HS-27A (cell line): ENCODE results near the gene PRR5L.

Experiments
- DNase-seq: peaks from one replicate; pipeline ENCODE4 v3.0.0-alpha.2; 2012; ENCODE audit warnings: low read depth, missing footprints

Gene PRR5L

GRCh38 chr11:36376888-36377758 is 81.0 kb downstream of the PRR5L start:
- DNase-seq, result peak; percentile 43

GRCh38 chr11:36377759-36378564 is 81.9 kb downstream of the PRR5L start:
- DNase-seq, result no peak

- no peak for DNase-seq
Observed at GRCh38 chr11:36379653-36380052, 83.6 kb downstream of the PRR5L start.

- no peak for DNase-seq
Observed at GRCh38 chr11:36380296-36381014, 84.4 kb downstream of the PRR5L start.

- no peak for DNase-seq
Observed at GRCh38 chr11:36381015-36381360, 84.9 kb downstream of the PRR5L start.

- no peak for DNase-seq
Observed at GRCh38 chr11:36383195-36383594, 87.1 kb downstream of the PRR5L start.

GRCh38 chr11:36385121-36385970 is 89.3 kb downstream of the PRR5L start:
- no peak for DNase-seq

GRCh38 chr11:36386411-36386810 is 90.3 kb downstream of the PRR5L start:
- DNase-seq, result no peak

GRCh38 chr11:36388071-36388470 is 92.0 kb downstream of the PRR5L start:
- no peak for DNase-seq

GRCh38 chr11:36388951-36389350 is 92.9 kb downstream of the PRR5L start:
- DNase-seq, result no peak

- no peak for DNase-seq
Observed at GRCh38 chr11:36389811-36390210, 93.7 kb downstream of the PRR5L start.

- no peak for DNase-seq
Observed at GRCh38 chr11:36390963-36391471, 94.9 kb downstream of the PRR5L start.

GRCh38 chr11:36392196-36392595 is 96.1 kb downstream of the PRR5L start:
- DNase-seq, result no peak

- no peak for DNase-seq
Observed at GRCh38 chr11:36394056-36394455, 98.0 kb downstream of the PRR5L start.

GRCh38 chr11:36394926-36395325 is 98.8 kb downstream of the PRR5L start:
- DNase-seq, result no peak

- DNase-seq, result no peak
Observed at GRCh38 chr11:36395978-36396736, 100.1 kb downstream of the PRR5L start.

GRCh38 chr11:36398231-36398953 is 102.3 kb downstream of the PRR5L start:
- no peak for DNase-seq

GRCh38 chr11:36399236-36399635 is 103.1 kb downstream of the PRR5L start:
- no peak for DNase-seq

- DNase-seq, result no peak
Observed at GRCh38 chr11:36399745-36400144, 103.7 kb downstream of the PRR5L start.
